G401.6 (cell line): ENCODE measurements around the gene IFITM5.
"Not testable (repeated sequence)": the region's sequence is repeated elsewhere in the genome, so short reads cannot be mapped to it uniquely, and the experiment has no call there.

Experiments used
- FAIRE-seq: peaks from 2 replicates; lab custom pipeline; 2012; peaks lifted over from hg19 to GRCh38; lab: Jason Lieb, UNC

Gene IFITM5

DNA sequence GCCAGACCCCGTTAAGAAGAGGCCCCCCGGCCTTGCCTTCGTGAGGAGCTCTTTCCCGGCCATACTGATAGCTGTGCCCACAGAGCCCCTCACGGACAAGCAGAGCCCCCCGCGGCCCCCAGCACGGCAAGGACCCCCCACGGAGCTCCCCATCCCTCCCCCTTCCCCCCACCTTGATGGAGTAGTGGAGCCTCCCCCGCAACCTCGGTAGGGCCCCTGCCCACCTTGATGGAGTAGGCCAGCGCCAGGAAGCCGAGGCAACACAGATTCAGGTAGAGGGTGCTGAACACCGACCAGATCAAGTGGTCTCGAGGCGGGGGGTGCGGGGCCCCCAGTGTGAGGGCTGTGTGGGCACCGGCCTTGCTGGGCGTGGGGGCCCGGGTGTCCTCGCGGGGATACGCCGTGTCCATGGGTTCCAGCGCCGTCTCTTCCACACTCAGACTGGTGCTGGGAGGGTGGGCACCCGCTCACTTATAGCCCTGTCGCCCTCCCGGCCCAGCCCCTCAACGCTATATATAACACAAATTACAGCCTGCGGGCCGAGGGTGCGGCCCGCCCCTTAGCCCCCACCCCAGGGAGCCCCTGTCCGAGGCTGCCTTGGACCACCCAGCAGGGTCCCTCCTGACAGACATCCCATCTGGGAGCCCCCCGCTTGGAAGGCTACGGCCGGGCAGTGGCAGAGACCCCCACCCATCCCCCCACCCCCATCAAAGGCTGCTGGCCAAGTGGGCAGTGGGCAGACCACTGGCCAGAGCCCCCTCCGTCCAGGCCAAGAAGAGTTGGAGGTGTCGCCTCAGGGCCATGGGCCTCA is at the start of gene IFITM5:
TSS of gene IFITM5 (minus strand) at position 446 of the 811 bp plus-strand sequence. CDS start at position 410, 36 bp downstream.
- no peak for FAIRE-seq

DNA sequence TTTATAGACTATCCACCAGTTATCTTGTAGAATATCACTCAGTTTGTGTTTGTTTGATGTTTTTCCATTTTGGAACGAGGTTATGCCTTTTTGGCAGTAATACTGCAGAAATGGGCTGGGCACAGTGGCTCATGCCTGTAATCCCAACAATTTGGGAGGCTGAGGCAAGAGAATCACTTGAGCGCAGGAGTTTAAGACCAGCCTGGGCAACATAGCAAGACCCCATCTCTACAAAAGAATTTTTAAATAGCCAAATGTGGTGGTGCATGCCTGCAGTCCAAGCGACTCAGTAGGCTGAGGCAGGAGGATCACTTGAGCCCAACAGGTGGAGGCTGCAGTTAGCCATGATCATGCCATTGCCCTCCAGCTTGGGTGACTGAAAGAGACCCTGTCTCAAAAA is 47.2 kb upstream of the IFITM5 start:
- FAIRE-seq, result no peak

DNA sequence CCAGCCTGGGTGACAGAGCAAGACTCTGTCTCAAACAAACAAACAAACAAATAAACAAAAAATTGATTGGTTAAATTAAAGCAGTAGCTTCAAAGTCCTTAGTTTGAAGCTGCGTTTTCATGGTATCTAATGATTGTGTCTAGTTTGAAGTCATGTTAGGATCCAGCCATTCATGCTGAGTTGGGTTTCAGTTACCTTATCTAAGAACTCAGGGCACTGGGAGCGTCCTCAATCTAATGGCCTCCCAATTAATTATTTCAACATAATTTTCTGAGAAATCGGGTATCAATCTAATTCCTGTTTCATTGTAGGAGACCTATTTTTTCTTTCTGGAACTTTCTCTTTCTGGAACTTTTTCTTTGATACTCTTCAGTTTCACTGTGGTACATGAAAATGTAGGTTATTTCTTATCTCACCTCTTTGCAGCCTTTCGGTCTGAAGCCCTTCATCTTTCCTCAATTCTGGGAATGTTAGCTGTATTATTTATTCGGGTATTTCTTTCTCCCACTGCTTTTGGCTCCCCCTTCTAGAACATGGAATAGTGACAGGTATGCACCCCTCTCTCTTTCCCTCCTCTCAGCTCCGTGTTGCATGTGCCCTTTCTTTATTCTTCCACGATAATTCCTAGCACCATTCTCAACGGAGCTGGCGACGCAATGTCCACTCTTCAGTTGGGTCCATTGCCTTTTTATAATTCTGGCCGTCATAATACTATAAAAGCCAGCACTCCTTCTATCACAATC is 45.7 kb upstream of the IFITM5 start:
- FAIRE-seq, result no peak

DNA sequence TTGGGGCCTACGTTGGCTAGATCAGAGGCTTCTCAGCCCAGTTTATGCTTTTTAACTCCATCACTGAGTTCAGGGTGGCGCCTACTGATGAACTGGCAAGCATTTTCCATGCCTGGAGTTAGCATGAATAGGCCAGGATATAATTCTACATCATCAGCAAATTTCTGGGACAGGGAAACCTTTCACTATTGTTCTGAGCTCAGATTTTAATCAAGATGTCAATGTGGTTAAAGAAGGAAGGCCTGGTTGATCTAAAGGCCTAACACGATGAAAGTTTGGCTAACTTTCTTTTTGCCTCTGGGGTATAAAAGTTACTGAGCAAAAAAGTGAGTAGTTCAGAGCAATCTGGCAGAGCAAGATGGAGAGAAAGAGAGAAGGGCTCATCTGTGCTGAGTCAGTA is 43.0 kb upstream of the IFITM5 start:
- no peak for FAIRE-seq

DNA sequence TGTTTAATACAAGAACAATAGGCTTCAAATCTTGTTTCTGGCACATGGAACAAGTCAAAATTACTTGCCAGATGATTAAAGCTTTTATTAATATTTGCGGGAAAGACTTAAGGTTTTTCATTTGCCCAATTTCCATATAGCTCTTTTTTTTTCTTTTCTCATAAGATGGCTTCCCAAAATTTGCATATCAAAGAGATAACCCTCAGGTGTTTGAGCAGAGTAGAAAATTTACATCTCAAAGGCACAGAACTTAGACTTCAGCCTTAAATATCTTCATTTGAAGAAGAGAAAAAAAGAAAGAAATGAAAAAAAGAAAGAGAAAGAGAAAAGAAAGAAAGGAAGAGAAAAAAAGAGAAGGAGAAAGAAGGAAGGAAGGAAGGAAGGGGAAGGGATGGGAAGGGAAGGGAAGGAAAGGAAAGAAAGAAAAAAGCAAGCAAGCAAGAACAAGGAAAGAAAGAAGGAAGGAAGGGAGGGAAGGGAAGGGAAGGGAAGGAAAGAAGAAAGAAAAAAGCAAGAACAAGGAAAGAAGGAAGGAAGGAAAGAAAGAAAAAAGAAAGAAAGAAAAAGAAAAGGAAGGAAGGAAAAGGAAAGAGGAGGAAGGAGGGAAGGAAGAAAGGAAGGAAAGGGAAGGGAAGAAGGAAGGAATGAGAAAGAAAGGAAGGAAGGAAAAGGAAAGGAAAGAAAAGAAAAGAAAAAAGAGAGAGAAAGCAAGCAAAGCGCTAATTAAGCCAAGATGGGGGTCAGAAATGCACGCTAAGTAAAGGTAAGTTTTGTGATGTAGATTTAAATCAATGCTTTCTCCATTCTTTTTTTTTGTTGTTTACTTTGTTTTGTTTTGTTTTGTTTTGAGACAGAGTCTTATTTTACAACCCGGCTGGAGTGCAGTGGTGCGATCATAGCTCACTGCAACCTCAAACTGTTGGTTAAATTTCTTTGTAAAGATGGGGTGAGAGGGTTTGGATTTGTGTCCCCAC is 41.5 kb upstream of the IFITM5 start:
- FAIRE-seq, result no peak

DNA sequence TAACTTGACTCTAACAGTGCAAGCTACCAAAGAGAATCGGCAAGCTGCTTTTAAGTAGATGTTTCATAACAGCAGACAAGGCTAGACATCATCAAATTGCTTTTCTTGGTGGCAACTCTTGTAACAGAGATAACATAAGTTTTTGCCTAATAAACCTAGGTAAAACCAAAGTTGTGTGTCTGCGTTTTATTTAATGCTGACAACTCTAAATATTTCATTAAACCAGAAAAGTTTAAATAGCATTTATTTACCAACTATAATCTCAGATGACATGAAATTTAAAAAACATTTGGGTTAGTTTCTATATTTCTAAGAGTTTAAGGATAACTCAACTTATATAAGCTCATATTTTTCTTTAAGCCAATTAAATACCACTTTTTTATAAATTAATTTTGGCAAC is 40.6 kb upstream of the IFITM5 start:
- FAIRE-seq, result peak; percentile 8

DNA sequence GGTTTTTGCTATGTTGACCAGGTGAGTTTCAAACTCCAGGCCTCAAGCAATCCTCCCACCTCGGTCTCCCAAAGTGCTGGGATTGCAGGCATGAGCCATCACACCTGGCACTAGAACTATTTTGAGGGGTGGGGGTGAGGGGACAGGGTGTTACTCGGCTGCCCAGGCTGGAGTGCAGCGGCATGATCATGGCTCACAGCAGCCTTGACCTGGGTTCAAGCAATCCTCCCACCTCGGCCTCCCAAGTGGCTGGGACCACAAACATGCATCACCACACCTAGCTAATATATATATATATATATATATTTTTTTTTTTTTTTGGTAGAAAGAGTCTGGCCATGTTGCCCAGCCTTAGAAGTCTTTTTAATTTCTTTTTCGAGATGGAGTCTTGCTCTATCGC is 38.4 kb upstream of the IFITM5 start:
- no peak for FAIRE-seq

DNA sequence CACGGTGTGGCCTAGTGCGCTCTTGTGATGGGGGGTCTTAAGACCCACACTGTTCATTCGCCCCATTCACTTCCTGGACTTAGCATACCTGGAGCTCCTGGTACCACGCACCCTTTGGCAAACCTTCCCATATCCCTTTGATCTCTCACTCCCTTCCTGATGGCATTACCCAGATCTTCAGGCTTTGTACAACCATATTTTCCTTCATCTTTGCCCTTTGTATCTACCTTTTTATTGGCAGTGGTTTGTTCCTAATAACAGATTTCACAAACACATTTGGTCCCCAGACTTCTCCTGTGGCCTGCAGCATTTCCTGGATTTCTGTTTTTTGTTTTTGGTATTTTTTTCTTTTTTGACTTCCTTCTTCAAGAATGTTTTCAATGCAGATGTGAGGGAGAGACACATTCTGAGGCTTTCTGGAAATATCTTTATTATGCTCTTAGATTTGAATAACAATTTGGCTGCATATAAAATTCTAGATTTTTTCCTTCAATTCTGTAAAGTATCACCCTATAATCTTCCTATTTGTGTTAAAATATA is 37.4 kb upstream of the IFITM5 start:
- no peak for FAIRE-seq

DNA sequence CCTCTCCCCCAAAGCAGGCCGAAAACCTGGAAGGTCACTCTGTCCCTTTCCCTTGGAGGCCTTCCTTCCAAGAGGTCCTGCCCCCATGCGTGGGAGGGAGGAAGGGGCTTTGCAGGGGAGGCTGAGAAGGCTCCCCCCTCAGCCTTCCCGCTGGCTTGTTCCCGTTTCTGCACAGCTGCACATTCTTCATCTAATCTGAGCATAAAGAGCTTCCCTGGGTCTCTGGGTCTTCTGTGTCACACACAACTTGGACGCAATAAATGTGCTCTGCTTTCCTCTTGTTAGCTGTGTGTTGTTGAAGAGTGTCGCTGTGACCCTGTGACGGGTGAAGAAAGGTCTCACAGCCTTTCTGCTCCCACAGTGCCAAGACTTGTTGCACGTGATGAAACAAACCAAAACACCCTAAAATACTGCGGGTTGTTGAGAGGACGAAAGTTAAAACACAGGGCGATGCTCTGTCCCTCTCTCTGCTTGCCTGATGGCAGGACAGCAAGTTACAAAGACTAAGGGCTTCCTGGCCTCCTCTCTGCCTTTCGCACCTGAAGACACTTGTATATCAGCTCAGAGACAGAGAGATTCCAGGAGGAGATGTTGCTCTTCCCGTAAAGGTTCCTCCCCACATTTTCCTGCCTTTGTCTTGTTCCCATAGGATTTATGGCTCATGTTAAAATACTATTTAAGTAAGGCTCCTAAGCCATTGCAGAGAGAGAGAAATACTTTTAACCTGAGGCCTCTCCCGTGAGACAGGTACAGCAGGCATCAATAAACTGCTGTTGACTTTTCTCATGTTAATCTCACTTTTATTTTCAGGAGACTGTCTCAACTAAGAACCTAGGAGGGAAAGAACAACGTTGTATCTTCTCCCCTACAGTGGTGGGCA is 36.7 kb upstream of the IFITM5 start:
- no peak for FAIRE-seq

DNA sequence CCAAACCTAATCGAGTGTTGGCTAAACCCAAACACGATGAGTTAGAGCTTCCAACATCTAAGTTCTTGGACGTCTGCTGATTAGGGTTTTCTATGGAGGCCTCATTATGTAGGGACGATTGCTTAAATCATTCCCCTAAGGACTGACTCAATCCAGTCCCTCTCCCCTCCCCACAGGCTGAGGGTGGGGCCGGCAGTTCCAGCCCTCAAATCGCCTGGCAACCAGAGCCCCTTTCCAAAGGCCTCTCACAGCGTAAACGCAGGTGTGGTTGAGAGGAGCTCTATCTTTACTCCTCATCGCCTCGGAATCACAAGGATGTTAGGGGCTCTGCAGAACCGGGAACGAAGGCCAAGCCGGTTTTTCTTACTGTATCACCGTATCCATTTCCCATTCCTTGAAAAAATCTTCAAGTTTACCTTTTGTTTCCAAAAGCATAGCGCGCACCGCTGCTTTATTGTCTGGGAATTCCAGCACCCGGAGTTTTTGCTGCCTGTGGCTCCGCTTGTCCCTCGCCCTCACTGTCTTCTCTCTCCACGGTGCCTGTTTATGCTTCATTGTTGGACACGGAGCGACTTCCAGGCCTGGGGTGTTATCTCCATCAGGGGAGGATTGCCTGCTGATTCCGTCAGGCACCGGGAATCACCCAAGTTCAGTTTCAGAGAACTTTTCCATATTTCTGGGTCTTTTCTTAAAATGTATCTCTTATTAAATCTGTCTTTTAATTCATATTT is 35.1 kb upstream of the IFITM5 start:
- FAIRE-seq, result no peak

DNA sequence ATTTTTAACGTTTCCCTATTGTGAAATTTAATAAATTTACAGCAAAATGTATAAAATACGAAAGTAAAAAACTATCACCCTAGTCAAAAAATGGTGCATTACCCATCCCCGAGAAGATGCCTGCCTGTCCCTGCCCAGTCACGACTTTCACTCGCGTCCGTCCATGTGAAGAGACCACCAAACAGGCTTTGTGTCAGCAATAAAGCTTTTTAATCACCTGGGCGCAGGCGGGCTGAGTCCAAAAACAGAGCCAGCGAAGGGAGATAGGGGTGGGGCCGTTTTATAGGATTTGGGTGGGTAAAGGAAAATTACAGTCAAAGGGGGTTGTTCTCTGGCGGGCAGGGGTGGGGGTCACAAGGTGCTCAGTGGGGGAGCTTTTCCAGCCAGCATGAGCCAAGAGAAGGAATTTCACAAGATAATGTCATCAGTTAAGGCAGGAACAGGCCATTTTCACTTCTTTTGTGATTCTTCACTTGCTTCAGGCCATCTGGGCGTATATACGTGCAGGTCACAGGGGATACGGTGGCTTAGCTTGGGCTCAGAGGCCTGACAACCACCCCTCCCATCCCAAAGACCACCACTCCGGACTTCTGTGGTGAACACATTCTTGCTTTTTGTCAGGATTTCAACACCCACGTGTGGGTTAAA is 34.4 kb upstream of the IFITM5 start:
- FAIRE-seq, result not testable (repeated sequence)

DNA sequence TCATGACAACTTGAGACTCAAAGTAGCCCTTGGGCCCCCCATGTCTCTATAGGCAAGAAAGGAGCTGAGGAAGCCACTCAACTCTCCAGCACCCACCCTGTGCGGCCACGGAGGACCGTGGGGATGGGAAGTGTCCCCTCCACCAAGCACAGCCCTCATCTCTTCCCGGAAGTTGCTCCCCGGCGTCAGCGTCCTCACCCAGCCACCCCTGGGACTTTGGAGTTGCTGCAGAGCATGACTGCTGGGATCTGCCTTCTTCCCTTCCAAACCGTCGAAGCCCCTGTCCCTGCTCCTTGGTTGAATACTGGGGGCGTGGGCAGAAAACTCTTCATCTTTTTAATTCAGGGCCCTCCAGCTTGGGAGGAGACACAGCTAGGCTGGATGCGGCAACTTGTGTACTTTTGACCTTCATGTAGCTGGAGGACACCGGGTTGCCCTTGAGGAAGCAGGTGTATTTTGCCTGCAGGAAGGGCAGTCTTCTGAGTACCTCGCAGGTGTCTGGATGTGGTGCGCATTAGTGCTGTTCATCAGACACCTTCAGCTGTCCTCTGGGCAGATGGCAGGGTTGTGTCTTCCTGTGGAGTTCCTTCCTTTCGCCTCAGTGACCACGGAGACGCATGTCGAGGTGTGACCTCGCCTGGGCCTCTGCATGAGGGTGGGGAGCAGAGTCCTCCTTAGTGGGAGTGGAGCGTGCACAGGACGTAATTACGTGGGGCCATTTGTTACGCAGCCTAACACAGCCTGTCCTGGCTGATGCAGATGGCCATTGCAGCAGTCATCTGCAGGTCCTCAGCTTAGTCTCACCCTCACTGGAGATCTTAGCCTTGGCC is 33.5 kb upstream of the IFITM5 start:
- no peak for FAIRE-seq

DNA sequence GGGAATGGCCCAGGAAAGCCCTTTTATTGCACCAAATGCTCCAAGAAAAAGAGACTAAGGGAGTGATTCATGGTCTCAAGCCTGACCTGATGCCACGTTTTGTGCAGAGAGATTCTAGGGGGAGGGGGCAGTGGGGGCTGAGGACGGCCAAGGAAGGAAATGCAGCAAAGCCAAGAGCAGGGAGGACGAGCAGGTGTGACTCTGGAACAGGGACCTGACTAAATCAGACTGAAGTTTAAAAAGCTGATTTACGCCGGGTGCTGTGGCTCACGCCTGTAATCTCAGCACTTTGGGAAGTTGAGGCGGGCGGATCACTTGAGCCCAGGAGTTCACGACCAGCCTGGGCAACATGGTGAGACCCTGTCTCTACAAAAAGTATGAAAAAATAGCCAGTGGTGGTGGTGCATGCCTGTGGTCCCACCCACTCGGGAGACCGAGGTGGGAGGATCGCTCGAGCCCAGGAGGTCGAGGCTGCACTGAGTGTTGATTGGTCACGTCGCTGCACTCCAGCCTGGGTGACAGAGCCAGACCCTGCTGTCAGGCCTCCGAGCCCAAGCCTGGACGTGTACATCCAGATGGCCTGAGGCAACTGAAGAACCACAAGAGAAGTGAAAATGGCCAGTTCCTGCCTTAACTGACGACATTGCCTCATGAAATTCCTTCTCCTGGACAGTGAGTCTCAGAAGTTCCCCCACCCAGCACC is 32.2 kb upstream of the IFITM5 start:
- no peak for FAIRE-seq

DNA sequence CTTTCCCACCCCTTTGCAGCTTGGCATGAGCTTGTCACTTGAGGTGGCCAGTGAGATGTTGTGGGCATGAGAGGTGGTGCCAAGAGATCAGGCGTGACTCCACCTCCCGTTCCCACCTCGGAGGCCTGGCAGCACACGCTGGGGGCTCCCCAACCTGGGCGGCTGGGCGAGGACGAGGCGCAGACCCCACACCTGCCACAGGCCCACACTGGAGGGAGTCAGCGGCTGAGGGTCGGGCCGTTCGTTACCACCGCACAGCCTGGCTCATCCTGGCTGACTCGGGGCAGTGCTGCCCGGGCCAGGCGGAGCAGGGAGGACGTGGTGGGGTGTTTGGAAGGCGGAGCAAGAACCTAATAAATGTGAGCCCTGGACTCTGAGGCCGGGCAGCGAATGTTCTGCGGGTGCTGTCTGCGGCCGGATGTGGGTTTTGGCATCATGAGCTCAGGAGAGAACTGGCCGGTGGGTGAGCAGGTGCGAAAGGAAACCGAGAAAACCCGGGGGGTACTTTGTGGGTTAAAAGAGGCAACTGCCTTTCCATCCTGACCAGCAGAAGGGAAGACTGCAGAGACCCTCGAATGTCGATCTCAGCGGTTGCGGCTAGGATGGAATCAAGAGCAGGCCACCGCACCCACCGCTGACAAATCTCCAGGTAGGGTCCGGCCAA is 31.5 kb upstream of the IFITM5 start:
- no peak for FAIRE-seq

DNA sequence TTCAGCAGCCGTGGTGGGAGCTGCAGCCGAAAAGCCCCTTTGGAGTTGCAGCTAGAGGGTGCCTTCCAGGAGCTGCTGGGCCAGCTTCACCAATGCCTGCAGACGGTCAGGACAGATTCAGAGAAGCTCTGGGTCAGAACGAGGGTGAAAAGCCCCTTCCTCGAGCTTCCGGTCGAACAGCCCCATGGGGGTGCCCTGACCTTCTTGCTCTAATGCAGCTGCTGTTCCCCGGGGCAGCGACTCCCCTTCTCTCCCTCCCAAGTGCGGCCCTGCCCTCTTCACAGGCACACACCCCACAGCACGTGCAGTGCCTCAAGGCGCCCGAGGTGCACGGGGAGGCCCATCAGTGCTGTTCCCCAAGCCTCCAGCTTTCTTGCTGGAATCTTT is 31.0 kb upstream of the IFITM5 start:
- no peak for FAIRE-seq

DNA sequence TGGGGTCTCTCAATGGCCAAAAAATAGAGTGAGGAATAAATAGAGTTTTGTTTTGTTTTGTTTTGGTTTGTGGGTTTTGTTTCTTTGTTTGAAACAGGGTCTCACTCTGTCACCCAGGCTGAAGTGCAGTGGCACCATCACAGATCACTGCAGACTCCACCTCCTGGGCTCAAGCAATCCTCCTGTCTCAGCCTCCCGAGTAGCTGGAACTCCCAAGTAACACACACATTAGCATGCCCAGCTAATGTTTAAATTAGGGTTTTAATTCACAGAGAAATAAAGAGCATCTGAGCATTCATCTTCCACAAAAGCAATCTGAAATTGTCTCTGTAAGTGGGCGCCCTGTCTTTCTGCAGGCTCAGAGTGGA is 30.5 kb upstream of the IFITM5 start:
- no peak for FAIRE-seq

DNA sequence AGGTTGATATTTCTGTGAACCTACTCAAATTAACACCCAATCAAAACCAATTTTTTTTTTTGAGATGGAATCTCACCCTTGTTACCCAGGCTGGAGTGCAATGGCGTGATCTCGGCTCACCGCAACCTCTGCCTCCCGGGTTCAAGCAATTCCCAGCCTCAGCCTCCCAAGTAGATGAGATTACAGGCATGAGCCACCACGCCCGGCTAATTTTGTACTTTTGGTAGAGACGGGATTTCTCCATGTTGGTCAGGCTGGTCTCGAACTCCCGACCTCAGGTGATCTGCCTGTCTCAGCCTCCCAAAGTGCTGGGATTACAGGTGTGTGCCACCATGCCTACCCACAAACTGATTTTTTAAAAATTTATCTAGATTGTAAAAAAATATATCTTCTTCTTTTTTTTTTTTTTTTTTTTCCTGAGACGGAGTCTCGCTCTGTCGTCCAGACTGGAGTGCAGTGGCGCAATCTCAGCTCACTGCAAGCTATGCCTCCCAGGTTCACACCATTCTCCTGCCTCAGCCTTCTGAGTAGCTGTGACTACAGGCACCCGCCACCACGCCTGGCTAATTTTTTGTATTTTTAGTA is 29.3 kb upstream of the IFITM5 start:
- FAIRE-seq, result not testable (repeated sequence)

DNA sequence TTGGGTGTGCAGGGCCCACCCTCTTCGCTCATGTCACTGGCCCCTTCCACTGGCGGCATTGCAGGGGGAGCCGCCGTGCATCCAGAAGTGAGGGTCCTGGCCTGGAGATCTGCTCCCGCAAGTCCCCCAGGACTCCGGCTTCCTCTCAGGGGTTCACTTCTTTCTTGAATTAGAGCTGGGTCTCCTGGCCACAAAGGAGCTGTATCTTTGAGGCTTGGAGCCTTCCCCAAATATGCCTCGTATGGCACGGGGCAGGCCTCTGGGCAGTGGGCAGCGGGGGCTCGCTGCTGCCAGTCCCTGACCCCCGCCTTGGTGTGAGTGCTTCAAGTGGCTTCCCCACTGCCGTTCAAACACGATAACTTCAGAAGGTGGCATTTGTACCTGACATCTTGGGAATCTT is 28.7 kb upstream of the IFITM5 start:
- FAIRE-seq, result no peak
